Osteoblast (primary cell): ENCODE data around the gene ZDHHC14. TPM values are rescaled to one million over a fixed set of nuclear protein-coding genes. Genes with fewer than 3 reads are reported as not detected.

Experiments used
- DNase-seq: peaks from one replicate; pipeline ENCODE4 v3.0.0; 2011; ENCODE audit warnings: low spot score, mixed read lengths; ENCODE audit not compliant: insufficient read length; ENCODE audit errors: missing footprints
- H2AFZ ChIP-seq: 2 replicates; pipeline ENCODE4 v1.6.0; 2011; ENCODE audit warnings: mild to moderate bottlenecking, low read length
- H3K27ac ChIP-seq: 2 replicates; pipeline ENCODE4 v1.5.1; 2011; ENCODE audit warnings: mild to moderate bottlenecking, low read depth, low read length, moderate library complexity
- H3K27me3 ChIP-seq: 2 replicates; pipeline ENCODE4 v1.6.0; 2012; ENCODE audit warnings: mild to moderate bottlenecking, control low read depth, inconsistent platforms, low read length, moderate library complexity; ENCODE audit not compliant: insufficient read depth
- H3K36me3 ChIP-seq: 2 replicates; pipeline ENCODE4 v1.5.1; 2011; ENCODE audit warnings: mild to moderate bottlenecking, low read length, control low read depth, moderate library complexity; ENCODE audit not compliant: insufficient read depth
- H3K4me1 ChIP-seq: 2 replicates; pipeline ENCODE4 v1.5.1; 2011; ENCODE audit warnings: mild to moderate bottlenecking, low read length, control low read depth, moderate library complexity; ENCODE audit not compliant: insufficient read depth
- H3K4me2 ChIP-seq: 2 replicates; pipeline ENCODE4 v1.6.0; 2011; ENCODE audit warnings: mild to moderate bottlenecking, low read length; ENCODE audit not compliant: insufficient read depth
- H3K4me3 ChIP-seq: fragments of 200-600 bp; sonication (generic); 3 replicates; pipeline ENCODE4 v1.5.1; 2012; ENCODE audit warnings: mild to moderate bottlenecking, low read length, inconsistent platforms; ENCODE audit not compliant: insufficient read depth
- H3K79me2 ChIP-seq: 2 replicates; pipeline ENCODE4 v1.6.0; 2012; ENCODE audit warnings: mild to moderate bottlenecking, low read length, control low read depth, inconsistent platforms; ENCODE audit not compliant: insufficient read depth
- H3K9me3 ChIP-seq: 2 replicates; pipeline ENCODE4 v1.5.1; 2011; ENCODE audit warnings: low read depth, low read length, control low read depth
- H4K20me1 ChIP-seq: 2 replicates; pipeline ENCODE4 v1.6.0; 2012; ENCODE audit warnings: mild to moderate bottlenecking, low read length, control low read depth; ENCODE audit not compliant: insufficient read depth
- CTCF ChIP-seq: IDR thresholded peaks from 2 replicates; pipeline ENCODE4 v1.5.1; 2011; ENCODE audit warnings: mild to moderate bottlenecking, low read depth, low read length, moderate library complexity; ENCODE audit errors: extremely low read depth
- total RNA-seq: library from RNA; depleted of rRNA; stranded (reverse); fragments of >200 nt; gene quantifications from 2 replicates; pipeline ENCODE4 v1.2.3, GENCODE V29; 2012

The ZDHHC14 gene
- total RNA-seq, 1 donor = 1.4 TPM

- H3K79me2 ChIP-seq = no peaks in the 10 kb centered on the region
- DNase-seq = no peak
- no peak overlapping the region for H3K4me3 ChIP-seq
- H3K27ac ChIP-seq = no peak overlapping the region
- no peak overlapping the region for H3K4me2 ChIP-seq
- H2AFZ ChIP-seq = no peak overlapping the region
- no peaks in the 10 kb centered on the region for H3K36me3 ChIP-seq
- H3K9me3 ChIP-seq = no peaks in the 10 kb centered on the region
- peaks cover 3% of the 10 kb centered on the region for H3K27me3 ChIP-seq
- no peak for TF ChIP-seq CTCF
- H3K4me1 ChIP-seq = no peaks in the 10 kb centered on the region
- no peaks in the 10 kb centered on the region for H4K20me1 ChIP-seq
These were observed 10.2 kb upstream of the ZDHHC14 start for GRCh38 chr6:157370755-157371154.

GRCh38 chr6:157372501-157373280 lies 8.3 kb upstream of the ZDHHC14 start:
- Histone ChIP-seq H3K27me3 (no peaks in the 10 kb centered on the region), H3K36me3 (no peaks in the 10 kb centered on the region), H3K79me2 (no peaks in the 10 kb centered on the region), H2AFZ (no peak overlapping the region), H4K20me1 (no peaks in the 10 kb centered on the region), H3K27ac (no peak overlapping the region), H3K4me2 (no peak overlapping the region), H3K9me3 (no peaks in the 10 kb centered on the region), H3K4me1 (no peaks in the 10 kb centered on the region), H3K4me3 (no peak overlapping the region)
- DNase-seq = no peak
- TF ChIP-seq CTCF = no peak

GRCh38 chr6:157374889-157375443 lies 6.0 kb upstream of the ZDHHC14 start:
- no peak overlapping the region for H3K4me2 ChIP-seq
- H3K79me2 ChIP-seq = peaks cover 2% of the 10 kb centered on the region
- no peaks in the 10 kb centered on the region for H4K20me1 ChIP-seq
- H3K36me3 ChIP-seq = no peaks in the 10 kb centered on the region
- no peak overlapping the region for H3K27ac ChIP-seq
- peaks cover 5% of the 10 kb centered on the region for H3K4me1 ChIP-seq
- no peaks in the 10 kb centered on the region for H3K27me3 ChIP-seq
- H3K9me3 ChIP-seq = no peaks in the 10 kb centered on the region
- DNase-seq = no peak
- TF ChIP-seq CTCF = no peak
- H2AFZ ChIP-seq = no peak overlapping the region
- H3K4me3 ChIP-seq = no peak overlapping the region

- no peak overlapping the region for H2AFZ ChIP-seq
- H3K36me3 ChIP-seq = no peaks in the 10 kb centered on the region
- H3K27me3 ChIP-seq = no peaks in the 10 kb centered on the region
- peaks cover 2% of the 10 kb centered on the region for H3K79me2 ChIP-seq
- no peak overlapping the region for H3K27ac ChIP-seq
- DNase-seq = no peak
- H3K4me2 ChIP-seq = no peak overlapping the region
- H4K20me1 ChIP-seq = no peaks in the 10 kb centered on the region
- H3K4me3 ChIP-seq = no peak overlapping the region
- no peaks in the 10 kb centered on the region for H3K9me3 ChIP-seq
- TF ChIP-seq CTCF = no peak
- peaks cover 5% of the 10 kb centered on the region for H3K4me1 ChIP-seq
These were observed 4.7 kb upstream of the ZDHHC14 start for GRCh38 chr6:157376241-157376640.
